ENCODE results near the gene SHISA4. TPM values are rescaled to one million over a fixed set of nuclear protein-coding genes. Genes with fewer than 3 reads are reported as not detected.
"Not testable (repeated sequence)": the region's sequence is repeated elsewhere in the genome, so short reads cannot be mapped to it uniquely, and the experiment has no call there.

The SHISA4 gene
- total RNA-seq, 1 donor from 2014 or later, result 3.0 TPM

- Histone ChIP-seq H3K9ac (no peak overlapping the region), H3K27ac (no peak overlapping the region)
Observed at GRCh38 chr1:201850053-201850397, 38.7 kb upstream of the SHISA4 start.

DNA sequence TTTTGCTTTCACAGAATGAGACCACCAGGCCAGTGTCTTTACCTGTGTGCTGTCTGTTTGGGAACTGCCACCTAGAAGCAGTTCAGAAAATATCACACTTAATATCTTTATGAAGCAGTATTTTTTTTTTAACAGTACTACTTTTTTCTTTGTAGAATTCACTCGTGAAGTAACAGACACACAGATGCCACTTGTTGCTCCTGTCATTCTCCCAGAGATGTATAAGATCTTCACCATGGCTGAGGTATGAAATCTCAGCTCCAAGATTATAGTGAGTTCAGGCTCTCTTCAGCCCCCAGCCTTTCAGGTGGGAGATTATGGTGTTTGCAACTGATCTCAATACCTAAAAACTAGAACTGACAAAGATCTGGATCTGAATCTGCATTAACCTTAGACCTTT lies 36.7 kb upstream of the SHISA4 start:
- no peak overlapping the region for H3K27ac ChIP-seq
- H3K4me3 Mint-ChIP-seq, result no peak overlapping the region
- peaks cover 42% of the 10 kb centered on the region for H3K36me3 Mint-ChIP-seq
- no peak overlapping the region for H3K4me2 ChIP-seq
- no peak overlapping the region for H3K9ac ChIP-seq
- H3K79me2 ChIP-seq (ENCODE audit: low read depth), result peaks cover 24% of the 10 kb centered on the region
- peaks cover 32% of the 10 kb centered on the region for H3K36me3 ChIP-seq
- no peaks in the 10 kb centered on the region for H3K9me3 ChIP-seq (ENCODE audit: low read depth)
- peaks cover 23% of the 10 kb centered on the region for H4K20me1 ChIP-seq (ENCODE audit: low read depth)
- H3K4me1 Mint-ChIP-seq, result no peaks in the 10 kb centered on the region
- H3K27me3 Mint-ChIP-seq (ENCODE audit: insufficient read depth, low read depth), result no peaks in the 10 kb centered on the region
- H2AFZ ChIP-seq (replicated peaks), result no peak overlapping the region
- H3K27ac Mint-ChIP-seq, result no peak overlapping the region
- no peak for DNase-seq (ENCODE audit: low spot score)
- H3K9me3 Mint-ChIP-seq, result no peaks in the 10 kb centered on the region
- H3F3A ChIP-seq (ENCODE audit: low read depth), result peaks cover 11% of the 10 kb centered on the region
- no peak overlapping the region for H3K4me3 ChIP-seq
- TF ChIP-seq, protein P1, sequence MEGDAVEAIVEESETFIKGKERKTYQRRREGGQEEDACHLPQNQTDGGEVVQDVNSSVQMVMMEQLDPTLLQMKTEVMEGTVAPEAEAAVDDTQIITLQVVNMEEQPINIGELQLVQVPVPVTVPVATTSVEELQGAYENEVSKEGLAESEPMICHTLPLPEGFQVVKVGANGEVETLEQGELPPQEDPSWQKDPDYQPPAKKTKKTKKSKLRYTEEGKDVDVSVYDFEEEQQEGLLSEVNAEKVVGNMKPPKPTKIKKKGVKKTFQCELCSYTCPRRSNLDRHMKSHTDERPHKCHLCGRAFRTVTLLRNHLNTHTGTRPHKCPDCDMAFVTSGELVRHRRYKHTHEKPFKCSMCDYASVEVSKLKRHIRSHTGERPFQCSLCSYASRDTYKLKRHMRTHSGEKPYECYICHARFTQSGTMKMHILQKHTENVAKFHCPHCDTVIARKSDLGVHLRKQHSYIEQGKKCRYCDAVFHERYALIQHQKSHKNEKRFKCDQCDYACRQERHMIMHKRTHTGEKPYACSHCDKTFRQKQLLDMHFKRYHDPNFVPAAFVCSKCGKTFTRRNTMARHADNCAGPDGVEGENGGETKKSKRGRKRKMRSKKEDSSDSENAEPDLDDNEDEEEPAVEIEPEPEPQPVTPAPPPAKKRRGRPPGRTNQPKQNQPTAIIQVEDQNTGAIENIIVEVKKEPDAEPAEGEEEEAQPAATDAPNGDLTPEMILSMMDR (IDR thresholded peaks at IDR 0.05), result no peak
- TF ChIP-seq EZH2phosphoT487 (IDR thresholded peaks at IDR 0.05) (no peak), EZH2 (IDR thresholded peaks at IDR 0.05) (no peak)
- H3K4me1 ChIP-seq, result no peaks in the 10 kb centered on the region
- H3K27me3 ChIP-seq, result no peaks in the 10 kb centered on the region

More at GRCh38 chr1:201850053-201850397, 38.7 kb upstream of the SHISA4 start:
- Mint-ChIP-seq H3K36me3 (peaks cover 30% of the 10 kb centered on the region), H3K4me1 (no peaks in the 10 kb centered on the region), H3K27ac (no peak overlapping the region), H3K27me3 (ENCODE audit: insufficient read depth, low read depth) (no peaks in the 10 kb centered on the region), H3K4me3 (no peak overlapping the region), H3K9me3 (no peaks in the 10 kb centered on the region)
- no peak overlapping the region for H3K4me3 ChIP-seq
- no peaks in the 10 kb centered on the region for H3K4me1 ChIP-seq
- peaks cover 3% of the 10 kb centered on the region for H3F3A ChIP-seq (ENCODE audit: low read depth)
- no peaks in the 10 kb centered on the region for H3K9me3 ChIP-seq (ENCODE audit: low read depth)
- no peak overlapping the region for H2AFZ ChIP-seq (replicated peaks)
- TF ChIP-seq EZH2phosphoT487 (IDR thresholded peaks at IDR 0.05) (no peak), EZH2 (IDR thresholded peaks at IDR 0.05) (no peak)
- H3K79me2 ChIP-seq (ENCODE audit: low read depth), result peaks cover 43% of the 10 kb centered on the region
- DNase-seq (ENCODE audit: low spot score), result no peak
- no peak overlapping the region for H3K4me2 ChIP-seq
- H4K20me1 ChIP-seq (ENCODE audit: low read depth), result peaks cover 42% of the 10 kb centered on the region
- peaks cover 17% of the 10 kb centered on the region for H3K36me3 ChIP-seq
- H3K27me3 ChIP-seq, result no peaks in the 10 kb centered on the region

GRCh38 chr1:201856722-201857121 lies 32.0 kb upstream of the SHISA4 start:
- not testable (repeated sequence) for H3K27me3 Mint-ChIP-seq (ENCODE audit: insufficient read depth, low read depth); H3K79me2 ChIP-seq (ENCODE audit: low read depth); H3K4me1 ChIP-seq; H3K9ac ChIP-seq; H3K4me2 ChIP-seq; H3K9me3 ChIP-seq (ENCODE audit: low read depth); H3K4me3 Mint-ChIP-seq; H3K27me3 ChIP-seq; H2AFZ ChIP-seq (replicated peaks); H4K20me1 ChIP-seq (ENCODE audit: low read depth); H3K4me3 ChIP-seq; H3K27ac Mint-ChIP-seq; H3K4me1 Mint-ChIP-seq; H3K9me3 Mint-ChIP-seq; H3K27ac ChIP-seq; DNase-seq (ENCODE audit: low spot score)
- Histone ChIP-seq H3F3A (ENCODE audit: low read depth) (peaks cover 22% of the 10 kb centered on the region), H3K36me3 (peaks cover 35% of the 10 kb centered on the region)
- H3K36me3 Mint-ChIP-seq, result peaks cover 48% of the 10 kb centered on the region

- Mint-ChIP-seq H3K4me1 (no peaks in the 10 kb centered on the region), H3K36me3 (peaks cover 42% of the 10 kb centered on the region), H3K27me3 (ENCODE audit: insufficient read depth, low read depth) (no peaks in the 10 kb centered on the region), H3K4me3 (no peak overlapping the region), H3K9me3 (no peaks in the 10 kb centered on the region), H3K27ac (no peak overlapping the region)
- H3K79me2 ChIP-seq (ENCODE audit: low read depth), result peaks cover 3% of the 10 kb centered on the region
- H3K4me3 ChIP-seq, result no peak overlapping the region
- H3F3A ChIP-seq (ENCODE audit: low read depth), result peaks cover 32% of the 10 kb centered on the region
- H3K4me2 ChIP-seq, result no peak overlapping the region
- no peak for DNase-seq (ENCODE audit: low spot score)
- H3K9ac ChIP-seq, result no peak overlapping the region
- H2AFZ ChIP-seq (replicated peaks), result no peak overlapping the region
- no peak overlapping the region for H3K27ac ChIP-seq
- no peaks in the 10 kb centered on the region for H3K27me3 ChIP-seq
- no peaks in the 10 kb centered on the region for H3K4me1 ChIP-seq
- H3K36me3 ChIP-seq, result peaks cover 33% of the 10 kb centered on the region
- TF ChIP-seq, protein P1 (IDR thresholded peaks at IDR 0.05), result no peak
- no peak for TF ChIP-seq EZH2phosphoT487 (IDR thresholded peaks at IDR 0.05)
- TF ChIP-seq EZH2 (IDR thresholded peaks at IDR 0.05), result no peak
- H4K20me1 ChIP-seq (ENCODE audit: low read depth), result peaks cover 8% of the 10 kb centered on the region
- H3K9me3 ChIP-seq (ENCODE audit: low read depth), result no peaks in the 10 kb centered on the region
Observed at GRCh38 chr1:201859424-201859823, 29.3 kb upstream of the SHISA4 start.

Data from neural progenitor cell (in vitro differentiated cells).